Measurements from ENCODE around the gene KIF13A.
"Not testable (repeated sequence)": the region's sequence is repeated elsewhere in the genome, so short reads cannot be mapped to it uniquely, and the experiment has no call there.

Gene KIF13A

DNA sequence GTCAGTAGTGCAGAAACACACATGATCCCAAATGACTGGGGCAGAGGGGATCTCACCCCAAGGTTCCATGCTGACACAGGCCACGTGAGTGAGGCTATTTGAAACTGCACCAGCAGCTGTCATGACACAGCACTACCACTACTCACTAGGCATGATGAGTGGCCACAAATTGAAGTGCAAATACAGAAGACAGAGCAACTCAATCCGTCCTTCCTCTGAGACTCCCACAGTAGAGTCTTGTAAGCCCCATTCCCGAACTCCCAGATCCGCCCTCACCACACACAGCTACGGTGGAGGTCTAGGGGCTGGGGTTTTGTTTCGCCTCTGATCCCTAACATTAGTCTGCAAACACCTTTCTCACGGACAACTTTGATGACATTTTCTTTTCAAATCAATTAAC, 167.4 kb downstream of the KIF13A start:
- TF ChIP-seq POLR2A (IDR thresholded peaks at IDR 0.05; ENCODE audit: low read depth, low read length) (no peak), POLR2AphosphoS5 (IDR thresholded peaks at IDR 0.05; ENCODE audit: low read depth, low read length) (no peak), TAF1 (IDR thresholded peaks at IDR 0.05; ENCODE audit: borderline replicate concordance, low read depth, low read length) (no peak)
- DNase-seq (ENCODE audit: insufficient read length), result no peak
- no peak for FAIRE-seq

- TF ChIP-seq POLR2AphosphoS5 (IDR thresholded peaks at IDR 0.05; ENCODE audit: low read depth, low read length) (no peak), TAF1 (IDR thresholded peaks at IDR 0.05; ENCODE audit: borderline replicate concordance, low read depth, low read length) (no peak), POLR2A (IDR thresholded peaks at IDR 0.05; ENCODE audit: low read depth, low read length) (no peak)
- no peak for DNase-seq (ENCODE audit: insufficient read length)
- no peak for FAIRE-seq
Observed at GRCh38 chr6:17817763-17818162, 169.7 kb downstream of the KIF13A start.

GRCh38 chr6:17816921-17817611, 170.4 kb downstream of the KIF13A start:
- DNase-seq (ENCODE audit: insufficient read length) (no peak), FAIRE-seq (no peak)
- TF ChIP-seq POLR2A (IDR thresholded peaks at IDR 0.05; ENCODE audit: low read depth, low read length) (no peak), TAF1 (IDR thresholded peaks at IDR 0.05; ENCODE audit: borderline replicate concordance, low read depth, low read length) (no peak), POLR2AphosphoS5 (IDR thresholded peaks at IDR 0.05; ENCODE audit: low read depth, low read length) (no peak)

DNA sequence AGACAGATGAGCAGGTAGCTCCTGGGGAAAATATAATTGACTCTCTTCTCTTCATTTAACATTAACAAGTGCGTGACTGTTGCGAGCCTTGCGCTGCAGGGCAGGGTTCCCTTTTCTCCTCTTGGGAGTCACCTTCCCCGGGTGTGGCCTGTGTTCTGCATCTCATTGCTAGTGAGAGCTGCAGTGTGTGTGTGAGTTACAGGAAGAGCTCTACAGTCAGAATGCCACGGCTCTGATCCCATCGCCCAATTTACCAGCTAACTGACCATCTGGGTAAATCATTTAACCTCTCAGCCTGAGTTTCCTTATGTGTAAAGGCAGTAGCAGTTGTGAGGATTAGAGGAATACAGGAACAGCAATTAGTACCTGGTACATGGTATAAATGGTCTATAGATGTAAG, 173.9 kb downstream of the KIF13A start:
- DNase-seq (ENCODE audit: insufficient read length) (no peak), FAIRE-seq (no peak)
- TF ChIP-seq POLR2AphosphoS5 (IDR thresholded peaks at IDR 0.05; ENCODE audit: low read depth, low read length) (no peak), POLR2A (IDR thresholded peaks at IDR 0.05; ENCODE audit: low read depth, low read length) (no peak), TAF1 (IDR thresholded peaks at IDR 0.05; ENCODE audit: borderline replicate concordance, low read depth, low read length) (no peak)

DNA sequence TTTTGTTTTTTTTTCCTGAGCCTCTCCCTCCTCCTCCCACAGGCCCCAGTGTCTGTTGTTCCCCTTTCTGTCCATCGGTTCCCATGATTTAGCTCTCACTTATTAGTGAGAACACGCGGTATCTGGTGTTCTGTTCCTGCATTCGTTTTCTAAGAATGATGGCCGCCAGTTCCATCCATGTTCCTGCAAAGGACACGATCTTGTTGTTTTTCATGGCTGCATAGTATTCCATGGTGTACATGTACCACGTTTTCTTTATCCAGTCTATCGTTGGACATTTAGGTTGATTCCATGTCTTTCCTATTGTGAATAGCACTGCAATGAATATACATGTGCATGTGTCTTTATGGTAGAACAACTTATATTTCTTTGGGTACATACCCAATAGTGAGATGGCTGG, 175.1 kb downstream of the KIF13A start:
- TF ChIP-seq POLR2A (IDR thresholded peaks at IDR 0.05; ENCODE audit: low read depth, low read length) (no peak), POLR2AphosphoS5 (IDR thresholded peaks at IDR 0.05; ENCODE audit: low read depth, low read length) (no peak), TAF1 (IDR thresholded peaks at IDR 0.05; ENCODE audit: borderline replicate concordance, low read depth, low read length) (no peak)
- no peak for DNase-seq (ENCODE audit: insufficient read length)
- no peak for FAIRE-seq

DNA sequence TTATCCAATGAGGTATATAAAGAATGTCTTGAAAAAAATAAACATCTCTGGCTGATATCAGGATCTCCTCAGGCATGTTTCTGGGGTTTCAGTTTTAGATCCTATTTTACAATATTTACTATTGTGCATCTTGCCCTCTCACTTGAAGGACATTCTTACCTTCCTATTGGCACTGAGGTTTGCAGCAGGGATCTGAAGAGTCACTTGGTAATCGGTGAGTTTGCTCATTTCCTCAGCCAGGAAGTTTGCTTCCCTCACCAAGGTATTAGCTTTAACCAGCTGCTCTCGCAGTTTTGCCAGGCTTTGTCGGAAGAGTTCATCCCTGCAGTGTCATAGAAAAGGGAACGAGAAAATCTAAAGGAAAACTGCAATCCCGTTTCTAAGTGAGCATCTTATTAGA, 178.8 kb downstream of the KIF13A start:
- TF ChIP-seq POLR2A (IDR thresholded peaks at IDR 0.05; ENCODE audit: low read depth, low read length) (no peak), POLR2AphosphoS5 (IDR thresholded peaks at IDR 0.05; ENCODE audit: low read depth, low read length) (no peak), TAF1 (IDR thresholded peaks at IDR 0.05; ENCODE audit: borderline replicate concordance, low read depth, low read length) (no peak)
- DNase-seq (ENCODE audit: insufficient read length), result no peak
- no peak for FAIRE-seq

DNA sequence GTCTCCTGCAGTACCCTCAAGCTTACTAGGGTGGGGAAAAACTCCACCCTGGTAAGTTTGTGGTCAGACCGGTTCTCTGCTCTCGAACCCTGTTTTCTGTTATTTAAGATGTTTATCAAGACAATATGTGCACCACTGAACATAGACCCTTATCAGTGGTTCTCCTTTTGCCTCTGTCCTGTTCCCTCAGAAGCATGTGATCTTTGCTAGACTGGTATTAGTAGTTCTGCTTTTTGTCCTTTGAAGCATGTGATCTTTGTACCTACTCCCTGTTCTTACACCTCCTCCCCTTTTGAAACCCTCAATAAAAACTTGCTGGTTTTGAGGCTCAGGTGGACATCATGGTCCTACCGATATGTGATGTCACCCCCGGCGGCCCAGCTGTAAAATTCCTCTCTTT, 180.0 kb downstream of the KIF13A start:
- DNase-seq (ENCODE audit: insufficient read length), result not testable (repeated sequence)

DNA sequence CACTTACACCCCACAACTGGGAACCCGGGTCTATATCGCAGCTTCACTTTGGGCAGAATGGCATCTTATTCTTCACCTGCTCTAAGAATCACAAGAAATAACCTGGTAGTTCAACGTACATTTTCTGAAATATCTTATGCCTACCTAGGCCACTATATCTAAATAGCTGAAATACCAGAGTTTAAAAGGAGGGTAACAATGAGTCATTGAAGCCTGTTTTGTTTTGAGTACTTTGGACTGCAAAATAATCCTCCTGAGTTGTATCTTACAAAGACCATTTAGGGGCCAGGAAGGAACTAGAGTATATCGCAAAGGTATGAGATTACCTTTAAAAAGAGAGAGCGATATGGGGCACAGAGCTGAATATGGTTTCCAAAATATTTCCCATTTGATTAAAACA, 184.0 kb downstream of the KIF13A start:
- FAIRE-seq (no peak), DNase-seq (ENCODE audit: insufficient read length) (no peak)
- no peak for TF ChIP-seq POLR2AphosphoS5 (IDR thresholded peaks at IDR 0.05; ENCODE audit: low read depth, low read length)
- TF ChIP-seq POLR2A (IDR thresholded peaks at IDR 0.05; ENCODE audit: low read depth, low read length), result no peak
- no peak for TF ChIP-seq TAF1 (IDR thresholded peaks at IDR 0.05; ENCODE audit: borderline replicate concordance, low read depth, low read length)

More for the DNA sequence above, 180.0 kb downstream of the KIF13A start:
- FAIRE-seq, result not testable (repeated sequence)

DNA sequence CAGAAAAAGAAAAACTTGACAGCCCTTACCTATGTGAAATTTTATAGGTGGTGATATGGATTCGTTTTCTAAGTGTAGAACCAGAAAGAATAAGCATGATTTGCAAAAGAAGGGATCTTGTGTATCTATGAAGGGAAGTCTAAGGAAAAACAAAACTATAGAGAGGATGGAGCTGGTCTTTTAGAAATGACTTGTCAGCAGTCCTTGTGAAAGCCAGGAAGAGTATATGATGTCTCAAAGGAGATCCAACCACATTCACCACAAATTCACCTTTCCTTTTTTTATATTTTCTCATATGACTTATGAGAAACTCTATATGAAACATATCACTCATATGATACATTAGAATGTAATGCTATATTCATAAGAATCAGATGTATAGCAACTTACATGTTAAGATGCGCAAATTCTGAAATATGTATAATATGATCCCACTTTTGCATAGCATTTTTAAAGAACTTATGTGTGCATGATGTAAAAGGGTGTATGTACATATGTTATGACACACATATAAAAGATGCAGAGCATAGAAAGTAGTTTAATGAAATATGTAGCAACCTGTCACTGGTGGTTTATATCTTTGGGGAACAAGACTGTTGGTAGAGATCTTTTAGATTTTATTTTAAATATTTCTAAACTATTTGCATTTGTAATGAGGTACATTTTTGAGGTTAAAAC, 188.8 kb downstream of the KIF13A start:
- FAIRE-seq (no peak), DNase-seq (ENCODE audit: insufficient read length) (no peak)
- TF ChIP-seq POLR2AphosphoS5 (IDR thresholded peaks at IDR 0.05; ENCODE audit: low read depth, low read length) (no peak), POLR2A (IDR thresholded peaks at IDR 0.05; ENCODE audit: low read depth, low read length) (no peak), TAF1 (IDR thresholded peaks at IDR 0.05; ENCODE audit: borderline replicate concordance, low read depth, low read length) (no peak)

DNA sequence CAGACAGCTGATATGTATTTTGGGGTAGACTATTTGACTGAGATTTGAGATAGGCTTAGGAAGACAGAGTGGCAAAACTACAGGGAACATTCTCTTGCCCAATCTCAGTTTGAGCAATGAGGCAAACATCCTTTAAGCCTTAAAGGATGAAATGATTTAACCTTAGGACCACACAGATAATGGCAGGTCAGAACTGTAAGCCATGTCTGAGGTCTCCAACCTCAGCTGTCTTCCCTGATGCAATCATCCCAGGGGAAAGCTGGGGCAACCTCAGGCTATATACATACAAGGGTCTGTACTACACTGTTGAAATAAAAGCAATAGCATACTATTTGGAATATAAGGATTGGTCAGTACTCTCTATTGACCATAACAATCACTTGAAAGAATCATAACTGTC, 196.9 kb downstream of the KIF13A start:
- DNase-seq (ENCODE audit: insufficient read length) (no peak), FAIRE-seq (no peak)
- no peak for TF ChIP-seq POLR2AphosphoS5 (IDR thresholded peaks at IDR 0.05; ENCODE audit: low read depth, low read length)

GRCh38 chr6:17785094-17785787, 202.2 kb downstream of the KIF13A start:
- no peak for TF ChIP-seq POLR2AphosphoS5 (IDR thresholded peaks at IDR 0.05; ENCODE audit: low read depth, low read length)
- TF ChIP-seq TAF1 (IDR thresholded peaks at IDR 0.05; ENCODE audit: borderline replicate concordance, low read depth, low read length), result no peak
- TF ChIP-seq POLR2A (IDR thresholded peaks at IDR 0.05; ENCODE audit: low read depth, low read length), result no peak
- no peak for FAIRE-seq
- no peak for DNase-seq (ENCODE audit: insufficient read length)

GRCh38 chr6:17780061-17780460, 207.4 kb downstream of the KIF13A start:
- no peak for FAIRE-seq
- DNase-seq (ENCODE audit: insufficient read length), result no peak
- no peak for TF ChIP-seq POLR2AphosphoS5 (IDR thresholded peaks at IDR 0.05; ENCODE audit: low read depth, low read length)
- TF ChIP-seq POLR2A (IDR thresholded peaks at IDR 0.05; ENCODE audit: low read depth, low read length), result no peak
- no peak for TF ChIP-seq TAF1 (IDR thresholded peaks at IDR 0.05; ENCODE audit: borderline replicate concordance, low read depth, low read length)

Measured in GM12892 (cell line).